ENCODE data around the gene KRTAP20-1.

The KRTAP20-1 gene

DNA sequence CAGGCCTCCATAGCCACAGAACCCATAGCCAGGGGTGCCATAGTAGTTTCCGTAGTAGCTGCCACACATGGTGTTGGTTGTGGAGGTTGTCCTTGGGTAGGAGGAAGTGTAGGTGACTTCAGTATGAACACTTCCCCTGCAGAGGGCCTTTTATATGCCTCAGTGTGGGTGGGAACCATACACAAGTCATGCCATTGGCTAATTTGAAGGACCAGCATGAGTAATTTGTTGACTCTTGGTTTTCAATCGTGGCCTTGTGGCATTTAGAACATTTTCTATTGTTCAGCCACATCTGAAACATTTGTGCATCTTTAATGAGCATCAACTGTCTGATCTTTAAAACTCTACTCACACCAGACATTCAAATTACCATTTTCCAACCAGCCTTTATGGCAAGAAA is 2.4 kb upstream of the KRTAP20-1 start, which contains the start of gene KRTAP6-1:
KRTAP6-1 (minus strand) TSS at position 95 of the 400 bp plus-strand sequence; CDS start at position 69, 26 bp downstream.
- H2BK5ac ChIP-seq (ENCODE audit: low read depth, low read length, poor library complexity, severe bottlenecking): no peak within 1 kb of the TSS
- H3K27ac ChIP-seq (ENCODE audit: low read length, poor library complexity, severe bottlenecking): no peak within 1 kb of the TSS
- no peak within 1 kb of the TSS for H3K18ac ChIP-seq (ENCODE audit: low read depth in 1 of 2, low read length in 2 of 2)
- no peak within 1 kb of the TSS for H3K9ac ChIP-seq (ENCODE audit: low read length)
- 68% methylated on average over 2 of the region's 2 CpGs for WGBS
- DNase-seq: no peak
- H3K14ac ChIP-seq (ENCODE audit: low read length in 2 of 2): no peak within 1 kb of the TSS
- no peak within 1 kb of the TSS for H2AK5ac ChIP-seq (ENCODE audit: low read length, severe bottlenecking)
- H3K23ac ChIP-seq (ENCODE audit: low read length in 2 of 2): no peak within 1 kb of the TSS
- no peak within 1 kb of the TSS for H3K4me3 ChIP-seq (ENCODE audit: insufficient read depth in 1 of 2, low read depth in 1 of 2, low read length in 2 of 2)
- peaks cover 10% of the 10 kb centered on the region for H3K9me3 ChIP-seq (ENCODE audit: control insufficient read depth, low read length)
- H3K27me3 ChIP-seq (ENCODE audit: control insufficient read depth in 1 of 2, insufficient read depth in 1 of 2, low read length in 2 of 2): no peaks in the 10 kb centered on the region
- no peaks in the 10 kb centered on the region for H3K36me3 ChIP-seq (ENCODE audit: control insufficient read depth in 1 of 2, insufficient read depth in 2 of 2, low read depth in 1 of 2, low read length in 2 of 2)
- no peak within 1 kb of the TSS for H2BK15ac ChIP-seq (ENCODE audit: low read depth, poor library complexity, severe bottlenecking)
- no peaks in the 10 kb centered on the region for H3K4me1 ChIP-seq (ENCODE audit: control insufficient read depth, insufficient read depth, low read depth, low read length)
- no peaks in the 10 kb centered on the region for H3K79me1 ChIP-seq (replicated peaks; ENCODE audit: low read length, poor library complexity, severe bottlenecking)
- H3K4me2 ChIP-seq (ENCODE audit: low read length, poor library complexity, severe bottlenecking): no peak within 1 kb of the TSS
- H4K91ac ChIP-seq (ENCODE audit: low read length): no peak within 1 kb of the TSS
- H2BK120ac ChIP-seq (ENCODE audit: low read depth, low read length): no peak within 1 kb of the TSS
- H2BK12ac ChIP-seq (ENCODE audit: low read length in 2 of 2): no peak within 1 kb of the TSS
- no peak within 1 kb of the TSS for H3K4ac ChIP-seq (ENCODE audit: low read depth in 1 of 2, low read length in 2 of 2)
- no peak within 1 kb of the TSS for H4K8ac ChIP-seq (ENCODE audit: low read length)
- H2AFZ ChIP-seq (ENCODE audit: low read depth, low read length): no peak within 1 kb of the TSS

DNA sequence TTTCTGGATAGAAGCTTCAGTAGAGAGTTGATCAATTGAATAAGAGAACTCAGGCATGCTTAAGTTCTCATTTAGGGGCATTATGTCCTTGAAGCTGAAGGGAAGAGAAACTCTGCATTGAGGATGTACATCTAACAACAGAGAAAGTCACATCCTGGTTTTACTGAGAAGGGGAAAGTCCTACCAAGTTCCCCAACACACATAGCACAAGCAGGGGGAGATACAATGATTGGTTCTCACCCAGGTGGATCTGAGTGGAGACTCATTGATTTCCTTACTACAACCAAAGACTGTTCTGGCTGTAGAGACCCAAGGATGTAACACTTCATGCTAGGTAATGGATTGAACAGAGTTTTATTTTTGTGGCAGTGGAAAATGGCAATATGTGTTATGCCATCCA is 1.0 kb upstream of the KRTAP20-1 start:
- H3K9me3 ChIP-seq (ENCODE audit: control insufficient read depth, low read length): peaks cover 10% of the 10 kb centered on the region
- DNase-seq: no peak
- no peak overlapping the region for H2BK5ac ChIP-seq (ENCODE audit: low read depth, low read length, poor library complexity, severe bottlenecking)
- no peaks in the 10 kb centered on the region for H3K79me1 ChIP-seq (replicated peaks; ENCODE audit: low read length, poor library complexity, severe bottlenecking)
- H3K9ac ChIP-seq (ENCODE audit: low read length): no peak overlapping the region
- H3K27me3 ChIP-seq (ENCODE audit: control insufficient read depth in 1 of 2, insufficient read depth in 1 of 2, low read length in 2 of 2): no peaks in the 10 kb centered on the region
- H3K4ac ChIP-seq (ENCODE audit: low read depth in 1 of 2, low read length in 2 of 2): no peak overlapping the region
- no peak overlapping the region for H3K27ac ChIP-seq (ENCODE audit: low read length, poor library complexity, severe bottlenecking)
- H3K4me1 ChIP-seq (ENCODE audit: control insufficient read depth, insufficient read depth, low read depth, low read length): no peaks in the 10 kb centered on the region
- H2BK12ac ChIP-seq (ENCODE audit: low read length in 2 of 2): no peak overlapping the region
- no peak overlapping the region for H3K4me2 ChIP-seq (ENCODE audit: low read length, poor library complexity, severe bottlenecking)
- no peak overlapping the region for H4K8ac ChIP-seq (ENCODE audit: low read length)
- H4K91ac ChIP-seq (ENCODE audit: low read length): no peak overlapping the region
- H3K18ac ChIP-seq (ENCODE audit: low read depth in 1 of 2, low read length in 2 of 2): no peak overlapping the region
- H2BK120ac ChIP-seq (ENCODE audit: low read depth, low read length): no peak overlapping the region
- no peak overlapping the region for H3K14ac ChIP-seq (ENCODE audit: low read length in 2 of 2)
- no peak overlapping the region for H2AK5ac ChIP-seq (ENCODE audit: low read length, severe bottlenecking)
- H2AFZ ChIP-seq (ENCODE audit: low read depth, low read length): no peak overlapping the region
- H3K36me3 ChIP-seq (ENCODE audit: control insufficient read depth in 1 of 2, insufficient read depth in 2 of 2, low read depth in 1 of 2, low read length in 2 of 2): no peaks in the 10 kb centered on the region
- no peak overlapping the region for H2BK15ac ChIP-seq (ENCODE audit: low read depth, poor library complexity, severe bottlenecking)
- no peak overlapping the region for H3K23ac ChIP-seq (ENCODE audit: low read length in 2 of 2)
- no peak overlapping the region for H3K4me3 ChIP-seq (ENCODE audit: insufficient read depth in 1 of 2, low read depth in 1 of 2, low read length in 2 of 2)

DNA sequence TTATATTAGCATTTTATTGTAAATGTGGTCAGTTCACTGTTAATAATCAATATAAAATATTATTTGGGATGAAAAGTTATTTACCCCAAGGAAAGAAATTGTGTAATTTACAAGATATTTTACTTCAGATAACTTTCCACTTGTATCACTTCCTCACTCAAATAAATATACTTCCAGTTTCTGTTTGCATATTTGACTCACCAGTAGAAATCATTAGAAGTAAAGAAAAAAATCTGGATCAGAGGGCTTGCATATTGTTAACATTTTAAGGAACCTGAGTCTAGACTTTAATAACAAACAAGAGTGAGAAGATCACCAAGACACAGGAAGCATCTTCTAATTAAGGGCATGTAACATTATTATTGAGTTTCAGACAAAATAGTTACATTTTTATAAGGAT is 3.9 kb downstream of the KRTAP20-1 start:
- no peak overlapping the region for H2BK5ac ChIP-seq (ENCODE audit: low read depth, low read length, poor library complexity, severe bottlenecking)
- no peaks in the 10 kb centered on the region for H3K4me1 ChIP-seq (ENCODE audit: control insufficient read depth, insufficient read depth, low read depth, low read length)
- H3K79me1 ChIP-seq (replicated peaks; ENCODE audit: low read length, poor library complexity, severe bottlenecking): no peaks in the 10 kb centered on the region
- no peak overlapping the region for H2BK15ac ChIP-seq (ENCODE audit: low read depth, poor library complexity, severe bottlenecking)
- no peak overlapping the region for H3K23ac ChIP-seq (ENCODE audit: low read length in 2 of 2)
- no peak overlapping the region for H3K14ac ChIP-seq (ENCODE audit: low read length in 2 of 2)
- no peak overlapping the region for H3K27ac ChIP-seq (ENCODE audit: low read length, poor library complexity, severe bottlenecking)
- no peak overlapping the region for H3K18ac ChIP-seq (ENCODE audit: low read depth in 1 of 2, low read length in 2 of 2)
- no peak overlapping the region for H3K4me2 ChIP-seq (ENCODE audit: low read length, poor library complexity, severe bottlenecking)
- H3K27me3 ChIP-seq (ENCODE audit: control insufficient read depth in 1 of 2, insufficient read depth in 1 of 2, low read length in 2 of 2): no peaks in the 10 kb centered on the region
- no peak overlapping the region for H2BK12ac ChIP-seq (ENCODE audit: low read length in 2 of 2)
- no peak for DNase-seq
- no peaks in the 10 kb centered on the region for H3K36me3 ChIP-seq (ENCODE audit: control insufficient read depth in 1 of 2, insufficient read depth in 2 of 2, low read depth in 1 of 2, low read length in 2 of 2)
- peaks cover 8% of the 10 kb centered on the region for H3K9me3 ChIP-seq (ENCODE audit: control insufficient read depth, low read length)
- no peak overlapping the region for H3K4me3 ChIP-seq (ENCODE audit: insufficient read depth in 1 of 2, low read depth in 1 of 2, low read length in 2 of 2)
- no peak overlapping the region for H4K91ac ChIP-seq (ENCODE audit: low read length)
- no peak overlapping the region for H2BK120ac ChIP-seq (ENCODE audit: low read depth, low read length)
- H4K8ac ChIP-seq (ENCODE audit: low read length): no peak overlapping the region
- H2AK5ac ChIP-seq (ENCODE audit: low read length, severe bottlenecking): no peak overlapping the region
- no peak overlapping the region for H2AFZ ChIP-seq (ENCODE audit: low read depth, low read length)
- no peak overlapping the region for H3K9ac ChIP-seq (ENCODE audit: low read length)
- H3K4ac ChIP-seq (ENCODE audit: low read depth in 1 of 2, low read length in 2 of 2): no peak overlapping the region

DNA sequence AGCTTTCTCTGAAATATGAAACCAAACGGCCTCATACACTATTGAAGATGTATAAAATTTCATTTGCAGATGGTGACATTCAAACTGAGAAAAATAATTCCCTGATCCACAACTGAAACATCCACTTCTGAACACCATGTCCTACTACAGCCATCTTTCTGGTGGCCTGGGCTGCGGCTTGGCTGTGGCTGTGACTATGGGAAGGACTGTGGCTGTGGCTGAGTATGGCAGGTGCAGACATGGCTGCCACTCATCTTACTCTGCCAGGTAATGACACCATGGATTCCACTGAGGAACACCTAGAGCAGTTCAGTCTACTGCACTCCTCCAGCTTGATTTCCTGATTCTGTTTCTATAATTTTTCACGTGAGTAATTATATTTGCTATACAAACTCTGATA is 4.3 kb downstream of the KRTAP20-1 start, which contains the start of gene KRTAP20-4:
KRTAP20-4 (plus strand) TSS at position 106 of the 400 bp plus-strand sequence.
- no peaks in the 10 kb centered on the region for H3K36me3 ChIP-seq (ENCODE audit: control insufficient read depth in 1 of 2, insufficient read depth in 2 of 2, low read depth in 1 of 2, low read length in 2 of 2)
- H3K18ac ChIP-seq (ENCODE audit: low read depth in 1 of 2, low read length in 2 of 2): no peak within 1 kb of the TSS
- no peak within 1 kb of the TSS for H4K8ac ChIP-seq (ENCODE audit: low read length)
- no peak within 1 kb of the TSS for H3K23ac ChIP-seq (ENCODE audit: low read length in 2 of 2)
- H4K91ac ChIP-seq (ENCODE audit: low read length): no peak within 1 kb of the TSS
- no peak within 1 kb of the TSS for H2BK5ac ChIP-seq (ENCODE audit: low read depth, low read length, poor library complexity, severe bottlenecking)
- H2AK5ac ChIP-seq (ENCODE audit: low read length, severe bottlenecking): no peak within 1 kb of the TSS
- H2BK120ac ChIP-seq (ENCODE audit: low read depth, low read length): no peak within 1 kb of the TSS
- H2BK15ac ChIP-seq (ENCODE audit: low read depth, poor library complexity, severe bottlenecking): no peak within 1 kb of the TSS
- no peak within 1 kb of the TSS for H3K4me3 ChIP-seq (ENCODE audit: insufficient read depth in 1 of 2, low read depth in 1 of 2, low read length in 2 of 2)
- no peak for DNase-seq
- no CpG with 5 or more reads among the region's 3 CpGs for WGBS
- no peak within 1 kb of the TSS for H3K9ac ChIP-seq (ENCODE audit: low read length)
- no peaks in the 10 kb centered on the region for H3K27me3 ChIP-seq (ENCODE audit: control insufficient read depth in 1 of 2, insufficient read depth in 1 of 2, low read length in 2 of 2)
- no peak within 1 kb of the TSS for H3K14ac ChIP-seq (ENCODE audit: low read length in 2 of 2)
- H2AFZ ChIP-seq (ENCODE audit: low read depth, low read length): no peak within 1 kb of the TSS
- no peaks in the 10 kb centered on the region for H3K4me1 ChIP-seq (ENCODE audit: control insufficient read depth, insufficient read depth, low read depth, low read length)
- peaks cover 8% of the 10 kb centered on the region for H3K9me3 ChIP-seq (ENCODE audit: control insufficient read depth, low read length)
- H3K4me2 ChIP-seq (ENCODE audit: low read length, poor library complexity, severe bottlenecking): no peak within 1 kb of the TSS
- H3K79me1 ChIP-seq (replicated peaks; ENCODE audit: low read length, poor library complexity, severe bottlenecking): no peaks in the 10 kb centered on the region
- H2BK12ac ChIP-seq (ENCODE audit: low read length in 2 of 2): no peak within 1 kb of the TSS
- H3K27ac ChIP-seq (ENCODE audit: low read length, poor library complexity, severe bottlenecking): no peak within 1 kb of the TSS
- H3K4ac ChIP-seq (ENCODE audit: low read depth in 1 of 2, low read length in 2 of 2): no peak within 1 kb of the TSS
